ENCODE results near the gene DUS2.
"Not testable (repeated sequence)": the region's sequence is repeated elsewhere in the genome, so short reads cannot be mapped to it uniquely, and the experiment has no call there.

The DUS2 gene

DNA sequence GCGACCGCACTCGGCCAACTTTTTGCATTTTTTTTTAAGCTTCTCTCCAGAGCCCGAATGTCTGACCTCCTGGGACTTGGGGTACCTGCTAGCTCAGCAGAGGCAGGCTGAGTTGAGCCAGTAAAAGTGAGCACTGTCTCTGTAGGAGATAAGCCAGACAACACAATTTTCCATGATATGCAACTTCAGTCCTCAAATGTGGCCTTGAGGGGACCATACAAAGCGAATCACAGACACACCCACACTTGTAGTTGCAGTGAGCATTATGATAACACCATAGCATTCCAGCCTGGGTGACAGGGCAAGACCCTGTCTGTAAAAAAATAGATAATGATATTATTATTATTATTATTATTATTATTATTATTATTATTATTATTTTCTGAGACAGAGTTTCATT, 26.4 kb upstream of the DUS2 start:
- H3K4me1 ChIP-seq (ENCODE audit: insufficient read depth, low read length): peaks cover 46% of the 10 kb centered on the region
- no peak overlapping the region for H3K27ac ChIP-seq (ENCODE audit: low read length)
- no peaks in the 10 kb centered on the region for H3K27me3 ChIP-seq (ENCODE audit: insufficient read depth, low read length, poor library complexity)
- no peak overlapping the region for H3K4me3 ChIP-seq (ENCODE audit: low read depth in 1 of 2, low read length in 2 of 2)
- H2AFZ ChIP-seq (ENCODE audit: low read depth, low read length): no peak overlapping the region
- H3K36me3 ChIP-seq (ENCODE audit: insufficient read depth, low read length): no peaks in the 10 kb centered on the region
- H3K4me2 ChIP-seq (ENCODE audit: insufficient read depth, low read length): no peak overlapping the region
- no peak for DNase-seq
- no peaks in the 10 kb centered on the region for H3K9me3 ChIP-seq (ENCODE audit: insufficient read depth, low read length, severe bottlenecking)
- H3K9ac ChIP-seq (ENCODE audit: low read depth, low read length): no peak overlapping the region
- H3K79me2 ChIP-seq (ENCODE audit: insufficient read depth, low read length): no peaks in the 10 kb centered on the region
- no peaks in the 10 kb centered on the region for H4K20me1 ChIP-seq (ENCODE audit: insufficient read depth, low read length)
- TF ChIP-seq EZH2 (IDR thresholded peaks at IDR 0.05; ENCODE audit: borderline replicate concordance, low read depth, low read length, severe bottlenecking): no peak
- no peak for TF ChIP-seq CTCF (IDR thresholded peaks at IDR 0.05; ENCODE audit: borderline replicate concordance, extremely low read depth, low read length, poor library complexity, severe bottlenecking)
- no peak for ATAC-seq (ENCODE audit: insufficient read depth, low read depth)

DNA sequence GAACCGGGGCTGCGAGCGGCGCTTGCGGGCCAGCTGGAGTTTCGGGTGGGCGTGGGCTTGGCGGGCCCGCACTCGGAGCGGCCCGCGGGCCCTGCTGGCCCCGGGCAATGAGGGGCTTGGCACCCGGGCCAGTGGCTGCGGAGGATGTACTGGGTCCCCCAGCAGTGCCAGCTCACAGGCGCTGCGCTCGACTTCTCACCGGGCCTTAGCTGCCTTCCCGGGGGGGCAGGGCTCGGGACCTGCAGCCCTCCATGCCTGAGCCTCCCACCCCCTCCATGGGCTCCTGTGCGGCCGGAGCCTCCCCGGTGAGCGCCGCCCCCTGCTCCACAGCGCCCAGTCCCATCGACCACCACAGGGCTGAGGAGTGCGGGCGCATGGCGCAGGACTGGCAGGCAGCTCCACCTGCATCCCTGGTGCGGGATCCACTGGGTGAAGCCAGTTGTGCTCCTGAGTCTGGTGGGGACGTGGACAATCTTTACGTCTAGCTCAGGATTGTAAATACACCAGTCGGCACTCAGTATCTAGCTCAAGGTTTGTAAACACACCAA, 24.8 kb upstream of the DUS2 start:
- Histone ChIP-seq H3K27ac (ENCODE audit: low read length) (peak overlapping the region; percentile 90), H3K4me3 (ENCODE audit: low read depth in 1 of 2, low read length in 2 of 2) (peak overlapping the region in 1 of 2 experiments; percentile 55; a peak in 2 of 4 replicates)

DNA sequence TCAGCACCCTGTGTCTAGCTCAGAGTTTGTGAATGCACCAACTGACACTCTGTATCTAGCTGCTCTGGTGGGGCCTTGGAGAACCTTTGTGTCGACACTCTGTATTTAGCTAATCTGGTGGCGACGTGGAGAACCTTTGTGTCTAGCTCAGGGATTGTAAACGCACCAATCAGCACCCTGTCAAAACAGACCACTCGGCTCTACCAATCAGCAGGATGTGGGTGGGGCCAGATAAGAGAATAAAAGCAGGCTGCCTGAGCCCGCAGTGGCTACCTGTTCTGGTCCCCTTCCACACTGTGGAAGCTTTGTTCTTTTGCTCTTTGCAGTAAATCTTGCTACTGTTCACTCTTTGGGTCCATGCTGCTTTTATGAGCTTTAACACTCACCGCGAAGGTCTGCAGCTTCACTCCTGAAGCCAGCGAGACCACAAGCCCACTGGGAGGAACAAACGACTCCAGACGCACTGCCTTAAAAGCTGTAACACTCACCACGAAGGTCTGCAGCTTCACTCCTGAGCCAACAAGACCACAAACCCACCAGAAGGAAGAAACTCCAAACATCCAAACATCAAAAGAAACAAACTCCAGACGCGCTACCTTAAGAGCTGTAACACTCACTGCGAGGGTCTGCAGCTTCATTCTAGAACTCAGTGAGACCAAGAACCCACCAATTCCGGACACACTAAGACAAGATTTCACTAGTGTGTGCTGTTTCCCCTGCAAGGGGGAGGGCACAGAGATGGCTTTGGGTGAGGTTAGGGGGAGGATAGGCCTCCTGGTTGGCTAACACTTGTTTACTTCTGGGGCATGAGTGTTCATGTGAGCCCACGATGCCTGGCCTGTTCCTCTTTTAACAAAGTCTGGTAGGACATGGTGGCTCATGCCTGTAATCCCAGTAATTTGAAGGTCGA, 24.1 kb upstream of the DUS2 start, which contains the start of gene DPEP2:
Gene DPEP2 (minus strand): TSS at position 706 of the 910 bp plus-strand sequence. CDS start 6,272 bp downstream, outside the sequence.
- H3K79me2 ChIP-seq (ENCODE audit: insufficient read depth, low read length); H3K9me3 ChIP-seq (ENCODE audit: insufficient read depth, low read length, severe bottlenecking); H3K36me3 ChIP-seq (ENCODE audit: insufficient read depth, low read length); H4K20me1 ChIP-seq (ENCODE audit: insufficient read depth, low read length); H3K27me3 ChIP-seq (ENCODE audit: insufficient read depth, low read length, poor library complexity): not testable (repeated sequence)
- peak; percentile 94 for ATAC-seq (ENCODE audit: insufficient read depth, low read depth)
- Histone ChIP-seq H3K4me3 (ENCODE audit: low read depth in 1 of 2, low read length in 2 of 2) (peak within 1 kb of the TSS in 1 of 2 experiments; percentile 55; a peak in 2 of 4 replicates), H3K4me1 (ENCODE audit: insufficient read depth, low read length) (peaks cover 31% of the 10 kb centered on the region), H3K27ac (ENCODE audit: low read length) (peak within 1 kb of the TSS; percentile 90), H2AFZ (ENCODE audit: low read depth, low read length) (peak within 1 kb of the TSS; percentile 82), H3K9ac (ENCODE audit: low read depth, low read length) (peak within 1 kb of the TSS; percentile 48), H3K4me2 (ENCODE audit: insufficient read depth, low read length) (peak within 1 kb of the TSS; percentile 69)
- DNase-seq: peak; percentile 78

More for the DNA sequence above, 24.8 kb upstream of the DUS2 start:
- not testable (repeated sequence) for H3K27me3 ChIP-seq (ENCODE audit: insufficient read depth, low read length, poor library complexity); DNase-seq; ATAC-seq (ENCODE audit: insufficient read depth, low read depth); H4K20me1 ChIP-seq (ENCODE audit: insufficient read depth, low read length); H3K79me2 ChIP-seq (ENCODE audit: insufficient read depth, low read length); H3K36me3 ChIP-seq (ENCODE audit: insufficient read depth, low read length); H3K9me3 ChIP-seq (ENCODE audit: insufficient read depth, low read length, severe bottlenecking)
- Histone ChIP-seq H2AFZ (ENCODE audit: low read depth, low read length) (peak overlapping the region; percentile 82), H3K4me1 (ENCODE audit: insufficient read depth, low read length) (peaks cover 38% of the 10 kb centered on the region), H3K4me2 (ENCODE audit: insufficient read depth, low read length) (peak overlapping the region; percentile 69), H3K9ac (ENCODE audit: low read depth, low read length) (peak overlapping the region; percentile 48; the same call in 1 of the 2 replicates)

GRCh38 chr16:67999985-68000384, 23.1 kb upstream of the DUS2 start:
- no peak for TF ChIP-seq CTCF (IDR thresholded peaks at IDR 0.05; ENCODE audit: borderline replicate concordance, extremely low read depth, low read length, poor library complexity, severe bottlenecking)
- TF ChIP-seq EZH2 (IDR thresholded peaks at IDR 0.05; ENCODE audit: borderline replicate concordance, low read depth, low read length, severe bottlenecking): no peak
- Histone ChIP-seq H2AFZ (ENCODE audit: low read depth, low read length) (peak overlapping the region; percentile 82), H3K27ac (ENCODE audit: low read length) (peak overlapping the region; percentile 90)

More at GRCh38 chr16:67999985-68000384, 23.1 kb upstream of the DUS2 start:
- DNase-seq (no peak), ATAC-seq (ENCODE audit: insufficient read depth, low read depth) (no peak)
- peak overlapping the region in 1 of 2 experiments; percentile 55; a peak in 2 of 4 replicates for H3K4me3 ChIP-seq (ENCODE audit: low read depth in 1 of 2, low read length in 2 of 2)
- H4K20me1 ChIP-seq (ENCODE audit: insufficient read depth, low read length): no peaks in the 10 kb centered on the region
- H3K79me2 ChIP-seq (ENCODE audit: insufficient read depth, low read length): no peaks in the 10 kb centered on the region
- H3K27me3 ChIP-seq (ENCODE audit: insufficient read depth, low read length, poor library complexity): no peaks in the 10 kb centered on the region
- no peaks in the 10 kb centered on the region for H3K9me3 ChIP-seq (ENCODE audit: insufficient read depth, low read length, severe bottlenecking)
- peak overlapping the region; percentile 69 for H3K4me2 ChIP-seq (ENCODE audit: insufficient read depth, low read length)
- peaks cover 29% of the 10 kb centered on the region for H3K4me1 ChIP-seq (ENCODE audit: insufficient read depth, low read length)
- peak overlapping the region; percentile 48; the same call in 1 of the 2 replicates for H3K9ac ChIP-seq (ENCODE audit: low read depth, low read length)
- H3K36me3 ChIP-seq (ENCODE audit: insufficient read depth, low read length): no peaks in the 10 kb centered on the region
